HG03432 (cell line): Measurements from ENCODE around the gene SSH2.
"Not testable (repeated sequence)": the region's sequence is repeated elsewhere in the genome, so short reads cannot be mapped to it uniquely, and the experiment has no call there.

Source experiments
- ATAC-seq: cut with Tn5 transposase; IDR thresholded peaks from one replicate; pipeline ENCODE4 v1.9.1; 2021; ENCODE audit warnings: mild to moderate bottlenecking, moderate library complexity; ENCODE audit not compliant: unreplicated experiment

Gene SSH2

GRCh38 chr17:29929006-29929532 lies 959 bp downstream of the SSH2 start:
- ATAC-seq = peak; percentile 2

- no peak for ATAC-seq
These were observed 2.5 kb downstream of the SSH2 start for GRCh38 chr17:29927546-29927945.

- no peak for ATAC-seq
These were observed 5.2 kb downstream of the SSH2 start for GRCh38 chr17:29924786-29925185.

DNA sequence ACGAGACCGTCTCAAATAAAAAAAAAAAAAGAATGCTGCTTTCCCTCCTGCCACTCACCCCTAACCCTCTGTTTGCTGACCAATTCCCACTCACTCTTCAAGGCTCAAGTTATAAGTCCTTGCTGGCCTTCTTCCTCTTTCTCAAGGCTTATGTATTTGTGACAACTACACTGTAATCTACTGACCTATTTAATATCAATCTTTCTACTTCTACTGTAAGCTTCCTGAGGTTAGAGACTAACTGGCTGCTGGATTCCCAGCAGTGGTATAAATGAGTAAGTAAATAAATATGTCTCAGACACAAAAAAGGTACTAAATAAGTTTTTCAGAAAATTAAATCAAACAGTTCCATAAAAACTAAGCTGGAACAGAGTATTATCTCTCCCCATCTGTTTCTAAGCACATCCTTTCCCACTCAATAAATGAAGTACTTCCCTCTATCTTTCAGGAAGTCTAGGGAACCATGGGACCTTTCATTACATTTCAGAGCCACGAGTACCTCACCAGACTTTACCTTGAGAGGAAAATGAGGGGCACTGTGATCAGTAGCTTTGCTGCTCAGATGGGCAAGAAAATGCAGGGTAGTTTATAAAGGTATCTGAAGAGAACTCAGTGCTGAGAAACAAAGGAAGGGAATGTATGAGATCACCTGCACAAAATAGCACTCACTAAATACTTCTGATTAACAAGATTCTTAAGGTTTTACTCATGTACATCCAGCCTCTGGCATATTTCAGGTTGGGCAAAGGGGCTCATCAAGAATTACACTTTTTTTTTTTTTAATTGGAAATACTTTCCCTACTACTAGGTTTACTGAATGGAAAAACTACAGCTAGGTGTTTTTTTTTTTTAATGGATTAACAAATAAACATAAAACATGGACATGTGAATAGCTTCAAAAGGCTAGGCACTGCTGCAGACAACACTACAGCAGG lies 10.8 kb downstream of the SSH2 start:
- ATAC-seq = no peak

DNA sequence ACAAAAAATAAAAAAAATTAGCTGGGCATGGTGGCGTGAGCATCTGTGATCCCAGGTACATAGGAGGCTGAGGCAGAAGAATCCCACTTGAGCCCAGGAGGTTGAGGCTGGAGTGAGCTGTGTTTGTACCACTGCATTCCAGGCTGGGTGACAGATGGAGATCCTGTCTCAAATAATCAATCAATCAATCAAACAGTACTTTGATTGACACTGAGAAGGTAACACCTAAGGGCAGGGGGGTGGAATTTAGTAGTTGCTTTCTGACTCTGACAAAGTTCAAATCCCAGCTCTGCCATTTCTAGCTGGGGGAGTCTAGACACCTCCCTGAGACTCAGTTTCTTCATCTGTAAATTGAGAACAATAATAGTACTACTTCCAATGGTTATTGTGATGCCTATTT lies 12.0 kb downstream of the SSH2 start:
- no peak for ATAC-seq

- ATAC-seq = no peak
These were observed 15.1 kb downstream of the SSH2 start for GRCh38 chr17:29914819-29915537.

DNA sequence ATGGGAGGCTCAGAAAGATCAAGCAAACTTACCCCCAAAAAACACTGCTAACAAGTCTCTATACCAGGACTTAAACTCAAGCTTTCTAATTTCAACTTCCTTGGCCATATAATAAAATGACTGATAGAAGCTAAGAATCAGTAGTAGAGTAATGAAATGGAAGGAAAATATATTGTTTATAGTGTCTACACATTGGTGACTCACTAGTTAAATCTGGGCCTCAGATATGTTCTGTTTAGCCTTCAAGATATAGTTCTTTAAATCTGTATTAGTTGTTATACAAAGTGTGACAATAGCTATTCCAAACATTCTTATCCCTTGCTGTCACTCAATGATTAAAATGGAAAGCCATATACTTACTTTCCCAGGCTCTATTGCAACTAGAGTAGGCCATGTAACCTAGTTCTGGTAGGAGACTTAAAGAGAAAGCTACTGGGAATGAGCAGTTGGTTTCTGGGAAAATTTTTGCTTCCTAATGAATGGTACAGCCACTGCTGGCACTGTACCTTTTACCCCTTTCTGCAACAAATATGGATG lies 18.3 kb downstream of the SSH2 start:
- no peak for ATAC-seq

DNA sequence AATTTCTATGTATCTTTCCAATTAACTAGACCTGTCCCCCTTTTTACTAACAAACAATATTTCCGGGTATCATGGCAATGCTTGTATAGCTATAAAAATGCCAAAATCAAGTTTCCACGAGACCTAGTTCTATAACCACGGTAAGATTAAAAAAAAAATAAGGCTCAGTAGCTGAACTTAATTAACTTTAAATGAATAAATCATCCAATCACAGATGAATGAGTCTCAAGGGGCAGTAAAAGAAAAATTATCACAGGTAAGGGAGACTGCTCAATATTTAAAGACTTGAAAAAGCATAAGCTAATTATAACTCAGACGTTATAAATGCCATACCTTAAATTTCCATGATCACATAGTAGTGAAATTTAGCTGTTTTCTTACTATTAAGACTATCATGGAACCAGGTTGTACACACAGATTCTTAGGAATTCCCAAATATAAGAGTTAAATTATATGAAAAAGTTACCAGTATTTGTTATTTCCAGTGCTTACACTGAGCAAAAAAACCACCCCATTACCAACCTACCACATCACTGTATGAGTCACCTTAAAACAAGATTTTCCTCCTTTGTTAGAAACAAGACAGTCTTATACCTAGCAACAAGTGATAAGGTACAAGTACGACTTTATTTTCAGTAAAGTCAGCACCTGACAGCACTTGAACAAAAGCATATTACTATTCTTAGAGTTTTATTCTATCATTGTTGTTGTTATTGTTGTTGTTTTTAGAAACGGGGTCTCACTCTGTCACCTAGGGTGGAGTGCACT lies 20.6 kb downstream of the SSH2 start:
- ATAC-seq = no peak

GRCh38 chr17:29906969-29907368 lies 23.1 kb downstream of the SSH2 start:
- no peak for ATAC-seq

- ATAC-seq = no peak
These were observed 24.2 kb downstream of the SSH2 start for GRCh38 chr17:29905879-29906167.

DNA sequence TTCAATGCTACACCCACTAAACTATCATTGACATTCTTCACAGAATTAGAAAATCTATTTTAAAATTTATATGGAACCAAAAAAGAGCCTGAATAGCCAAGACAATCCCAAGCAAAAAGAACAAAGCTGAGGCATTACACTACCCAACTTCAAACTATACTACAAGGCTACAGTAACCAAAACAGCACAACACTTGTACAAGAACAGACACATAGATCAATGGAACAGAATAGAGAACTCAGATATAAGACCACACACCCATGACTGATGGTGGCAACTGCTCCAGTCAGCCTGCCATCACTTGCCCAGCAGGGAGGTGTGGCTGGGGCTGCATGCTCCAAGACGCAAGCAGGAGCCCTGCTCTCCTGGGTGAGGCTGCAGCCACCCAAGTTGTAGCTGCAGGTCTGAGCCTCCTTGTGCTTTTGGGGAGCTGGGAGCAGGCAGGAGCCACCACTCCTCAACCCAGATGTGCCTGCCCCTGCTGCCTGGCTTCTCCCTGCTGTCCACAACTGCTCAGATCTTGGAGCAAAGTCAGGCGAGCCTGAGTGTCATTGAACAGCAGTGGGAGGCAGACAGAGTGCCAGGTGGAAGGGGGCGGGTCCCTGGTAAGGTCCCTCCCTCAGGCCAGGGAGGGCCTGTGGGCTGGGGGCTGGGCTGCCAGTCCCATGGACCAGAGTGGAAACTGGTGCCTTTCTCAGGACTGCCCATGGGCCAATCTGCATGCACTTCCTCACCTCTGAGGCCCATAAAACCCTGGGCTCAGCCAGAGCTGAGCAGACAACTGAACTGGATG lies 24.7 kb downstream of the SSH2 start:
- no peak for ATAC-seq

- no peak for ATAC-seq
These were observed 26.6 kb downstream of the SSH2 start for GRCh38 chr17:29903471-29903870.

DNA sequence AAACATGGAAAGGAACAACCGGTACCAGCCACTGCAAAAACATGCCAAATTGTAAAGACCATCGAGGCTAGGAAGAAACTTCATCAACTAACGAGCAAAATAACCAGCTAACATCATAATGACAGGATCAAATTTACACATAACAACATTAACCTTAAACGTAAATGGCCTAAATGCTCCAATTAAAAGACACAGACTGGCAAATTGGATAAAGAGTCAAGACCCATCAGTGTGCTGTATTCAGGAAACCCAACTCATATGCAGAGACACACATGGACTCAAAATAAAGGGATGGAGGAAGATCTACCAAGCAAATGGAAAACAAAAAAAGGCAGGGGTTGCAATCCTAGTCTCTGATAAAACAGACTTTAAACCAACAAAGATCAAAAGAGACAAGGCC lies 32.9 kb downstream of the SSH2 start:
- ATAC-seq = not testable (repeated sequence)

DNA sequence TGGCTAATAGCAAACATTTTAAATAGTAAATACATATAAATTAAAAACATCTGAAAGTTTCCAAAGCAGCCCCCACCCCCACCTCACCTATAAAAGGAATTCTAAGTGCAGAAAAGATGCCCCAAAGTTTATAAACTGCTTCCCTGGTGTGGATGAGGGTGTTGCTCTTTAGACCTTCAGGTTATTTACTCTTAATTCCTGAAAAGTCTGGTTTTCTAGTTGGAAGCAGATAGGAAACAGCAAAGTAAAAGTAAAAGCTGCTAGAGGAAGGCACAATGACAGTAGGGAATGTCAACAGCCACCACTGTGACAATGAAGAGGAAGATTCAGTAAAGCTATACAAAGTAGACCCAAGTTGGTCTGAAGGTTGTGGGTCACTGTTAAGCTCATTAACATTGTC lies 37.8 kb downstream of the SSH2 start:
- no peak for ATAC-seq

GRCh38 chr17:29891131-29891530 lies 38.9 kb downstream of the SSH2 start:
- no peak for ATAC-seq

DNA sequence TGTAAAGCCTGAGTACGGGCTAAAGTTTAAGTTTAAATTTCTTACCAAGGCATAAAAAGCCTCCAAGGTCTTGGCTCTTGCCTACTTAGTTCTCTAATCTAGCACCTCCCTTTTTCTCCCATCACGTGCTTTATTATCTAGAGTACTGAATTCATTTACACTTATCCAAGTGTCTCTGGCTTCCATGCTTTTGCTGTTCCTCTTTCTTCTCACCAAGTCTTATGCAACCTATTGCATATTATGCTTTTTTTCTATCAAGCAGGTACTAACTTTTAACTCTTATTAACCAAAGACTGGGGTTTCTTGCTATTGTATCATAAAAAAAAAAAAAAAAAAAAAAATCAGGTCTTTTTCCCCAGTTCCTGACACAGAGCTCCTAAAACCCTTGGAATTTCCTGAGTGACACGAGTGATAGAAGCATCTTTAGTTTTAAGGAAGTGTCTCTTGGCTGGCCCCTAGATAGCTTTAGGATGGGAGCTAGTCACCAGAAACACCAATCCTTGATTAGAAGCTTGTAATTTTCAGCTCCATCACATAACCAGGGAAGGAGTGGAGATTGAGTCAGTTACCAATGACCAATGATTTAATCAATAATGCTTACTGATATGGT lies 44.9 kb downstream of the SSH2 start:
- ATAC-seq = no peak

DNA sequence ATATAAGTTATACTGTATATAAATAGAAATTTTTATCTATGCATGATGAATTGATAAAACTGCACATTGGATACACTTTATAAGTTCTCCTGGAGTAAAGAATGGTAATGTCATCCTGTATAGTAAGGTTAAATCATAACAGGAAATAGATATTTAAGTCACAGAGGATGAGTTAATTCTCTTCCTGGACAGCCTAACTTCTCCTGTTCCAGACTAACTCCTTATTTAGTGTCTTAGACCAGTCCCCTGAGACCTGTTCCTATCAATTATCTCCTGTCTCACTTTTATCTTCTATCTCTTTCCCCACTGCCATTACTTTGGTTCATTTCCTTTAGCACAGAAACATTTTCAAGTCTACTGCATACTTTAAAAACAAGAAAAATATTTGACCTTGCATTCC lies 46.5 kb downstream of the SSH2 start:
- ATAC-seq = no peak

- ATAC-seq = no peak
These were observed 48.8 kb downstream of the SSH2 start for GRCh38 chr17:29881256-29881655.

DNA sequence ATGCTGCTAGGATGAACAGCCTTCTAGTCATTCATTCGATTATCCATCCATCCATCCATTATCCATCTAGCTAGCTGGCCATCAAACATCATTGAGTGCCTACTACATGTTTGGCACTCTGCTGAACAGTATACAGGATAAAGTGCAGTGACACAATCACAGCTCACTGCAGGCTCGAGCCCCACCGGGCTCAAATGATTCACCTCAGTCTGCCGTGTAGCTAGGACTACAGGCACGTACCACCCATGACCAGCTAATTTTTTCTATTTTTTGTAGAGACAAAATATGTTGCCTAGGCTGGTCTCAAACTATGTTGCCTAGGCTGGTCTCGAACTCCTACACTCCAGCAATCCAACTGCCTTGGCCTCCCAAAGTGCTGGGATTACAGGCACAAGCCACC lies 50.0 kb downstream of the SSH2 start:
- no peak for ATAC-seq
